HEK293T (cell line): ENCODE measurements around the gene RASD1.

Experiments
- ARNT ChIP-seq: fragments of 450-650 bp; IDR thresholded peaks from 2 replicates; pipeline ENCODE4 v1.6.1; 2017; ENCODE audit warnings: mild to moderate bottlenecking
- BHLHE40 ChIP-seq: fragments of 450-650 bp; IDR thresholded peaks from 2 replicates; pipeline ENCODE4 v1.6.1; 2016; ENCODE audit warnings: mild to moderate bottlenecking, moderate library complexity, borderline replicate concordance
- ELF4 ChIP-seq: fragments of 450-650 bp; IDR thresholded peaks from 2 replicates; pipeline ENCODE4 v1.6.1; 2017; ENCODE audit warnings: antibody characterized with exemption
- FOXA1 ChIP-seq: fragments of 450-650 bp; IDR thresholded peaks from 2 replicates; pipeline ENCODE4 v1.6.1; 2016; ENCODE audit warnings: mild to moderate bottlenecking
- FOXK2 ChIP-seq: fragments of 450-650 bp; IDR thresholded peaks from 2 replicates; pipeline ENCODE4 v1.6.1; 2016; ENCODE audit warnings: mild to moderate bottlenecking
- FOXM1 ChIP-seq: fragments of 450-650 bp; IDR thresholded peaks from 2 replicates; pipeline ENCODE4 v1.6.1; 2017; ENCODE audit warnings: mild to moderate bottlenecking, borderline replicate concordance
- LEF1 ChIP-seq: fragments of 450-650 bp; IDR thresholded peaks from 2 replicates; pipeline ENCODE4 v1.6.1; 2017; ENCODE audit warnings: mild to moderate bottlenecking, borderline replicate concordance
- NFRKB ChIP-seq: fragments of 450-650 bp; IDR thresholded peaks from 2 replicates; pipeline ENCODE4 v1.6.1; 2016; ENCODE audit warnings: mild to moderate bottlenecking, moderate library complexity
- SP1 ChIP-seq: fragments of 450-650 bp; IDR thresholded peaks from 2 replicates; pipeline ENCODE4 v1.6.1; 2017
- SUZ12 ChIP-seq: fragments of 450-650 bp; IDR thresholded peaks from 2 replicates; pipeline ENCODE4 v1.6.1; 2016; ENCODE audit warnings: mild to moderate bottlenecking
- ZNF384 ChIP-seq: fragments of 450-650 bp; IDR thresholded peaks from 2 replicates; pipeline ENCODE4 v1.6.1; 2016

- TF ChIP-seq FOXA1 (no peak), FOXK2 (no peak), ZNF384 (no peak), BHLHE40 (no peak), ELF4 (no peak), FOXM1 (no peak), NFRKB (no peak), SUZ12 (no peak), SP1 (no peak), LEF1 (no peak), ARNT (no peak)
Observed at GRCh38 chr17:17485420-17485819, 10.8 kb downstream of the RASD1 start.
